Measurements from ENCODE around the gene ODAD3. TPM values are rescaled to one million over a fixed set of nuclear protein-coding genes. Genes with fewer than 3 reads are reported as not detected.

Gene ODAD3
- total RNA-seq, 1 experiment from 2014 or later = 0.52 TPM

DNA sequence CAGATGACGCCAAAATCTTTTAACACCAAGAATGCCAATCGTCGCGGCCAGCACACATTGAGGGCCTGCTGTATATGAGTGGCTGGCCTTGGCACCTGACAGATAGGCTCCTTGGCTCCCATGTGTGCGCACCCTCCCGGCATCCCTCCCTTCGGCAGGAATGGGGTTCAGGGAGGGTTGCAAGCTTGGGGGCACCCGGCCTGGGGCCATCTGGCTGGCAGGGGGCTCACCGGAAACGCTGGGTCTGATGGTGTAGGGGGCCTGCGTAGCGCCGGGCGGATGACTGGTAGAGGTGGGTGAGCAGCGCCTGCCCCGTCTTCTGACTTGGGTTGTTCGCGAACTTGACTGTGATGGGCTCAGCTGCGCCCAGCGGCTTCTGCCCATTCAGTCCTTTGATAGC, 22.9 kb upstream of the ODAD3 start:
- no peaks in the 10 kb centered on the region for H3K9me2 ChIP-seq (ENCODE audit: insufficient read depth)
- no peaks in the 10 kb centered on the region for H3K79me2 ChIP-seq (ENCODE audit: insufficient read depth, low read length)
- no peak overlapping the region for H3K27ac ChIP-seq (ENCODE audit: low read depth, low read length)
- DNase-seq (ENCODE audit: low read depth, low spot score) = no peak
- ChIA-PET RAD21 (ENCODE audit: low non-redundant PET in 1 of 2, low total read pairs in 2 of 2, uncharacterized antibody in 2 of 2, unreplicated experiment in 2 of 2) (no interaction called here), POLR2A (no interaction called here), CTCF (no interaction called here)
- no peaks in the 10 kb centered on the region for H3K4me1 ChIP-seq (ENCODE audit: control insufficient read depth in 1 of 2, insufficient read depth in 2 of 2, low read length in 2 of 2)
- TF ChIP-seq SIN3A (IDR thresholded peaks at IDR 0.05; ENCODE audit: low read depth) (no peak), SP1 (IDR thresholded peaks at IDR 0.05; ENCODE audit: low read depth) (no peak), RAD21 (IDR thresholded peaks at IDR 0.05; ENCODE audit: low read depth) (no peak), TCF7L2 (IDR thresholded peaks at IDR 0.05; ENCODE audit: borderline replicate concordance, extremely low read depth, insufficient read depth, insufficient read length) (no peak), SRF (IDR thresholded peaks at IDR 0.05; ENCODE audit: low read depth) (no peak), ZNF274 (IDR thresholded peaks at IDR 0.05; ENCODE audit: low read depth, low read length) (no peak), JUND (IDR thresholded peaks at IDR 0.05) (no peak), POLR2AphosphoS5 (IDR thresholded peaks at IDR 0.05; ENCODE audit: low read depth, low read length) (no peak), ZFX (IDR thresholded peaks at IDR 0.05) (no peak), ELF1 (IDR thresholded peaks at IDR 0.05; ENCODE audit: borderline replicate concordance, low read depth) (no peak), FOSL1 (IDR thresholded peaks at IDR 0.05; ENCODE audit: low read depth) (no peak), EZH2 (IDR thresholded peaks at IDR 0.05) (no peak)
- TF ChIP-seq, protein P1, sequence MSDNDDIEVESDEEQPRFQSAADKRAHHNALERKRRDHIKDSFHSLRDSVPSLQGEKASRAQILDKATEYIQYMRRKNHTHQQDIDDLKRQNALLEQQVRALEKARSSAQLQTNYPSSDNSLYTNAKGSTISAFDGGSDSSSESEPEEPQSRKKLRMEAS (IDR thresholded peaks at IDR 0.05) = no peak
- TF ChIP-seq, protein P2, sequence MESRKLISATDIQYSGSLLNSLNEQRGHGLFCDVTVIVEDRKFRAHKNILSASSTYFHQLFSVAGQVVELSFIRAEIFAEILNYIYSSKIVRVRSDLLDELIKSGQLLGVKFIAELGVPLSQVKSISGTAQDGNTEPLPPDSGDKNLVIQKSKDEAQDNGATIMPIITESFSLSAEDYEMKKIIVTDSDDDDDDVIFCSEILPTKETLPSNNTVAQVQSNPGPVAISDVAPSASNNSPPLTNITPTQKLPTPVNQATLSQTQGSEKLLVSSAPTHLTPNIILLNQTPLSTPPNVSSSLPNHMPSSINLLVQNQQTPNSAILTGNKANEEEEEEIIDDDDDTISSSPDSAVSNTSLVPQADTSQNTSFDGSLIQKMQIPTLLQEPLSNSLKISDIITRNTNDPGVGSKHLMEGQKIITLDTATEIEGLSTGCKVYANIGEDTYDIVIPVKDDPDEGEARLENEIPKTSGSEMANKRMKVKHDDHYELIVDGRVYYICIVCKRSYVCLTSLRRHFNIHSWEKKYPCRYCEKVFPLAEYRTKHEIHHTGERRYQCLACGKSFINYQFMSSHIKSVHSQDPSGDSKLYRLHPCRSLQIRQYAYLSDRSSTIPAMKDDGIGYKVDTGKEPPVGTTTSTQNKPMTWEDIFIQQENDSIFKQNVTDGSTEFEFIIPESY (IDR thresholded peaks at IDR 0.05; ENCODE audit: extremely low read depth, insufficient replicate concordance, low read length) = no peak
- TF ChIP-seq, protein P3, sequence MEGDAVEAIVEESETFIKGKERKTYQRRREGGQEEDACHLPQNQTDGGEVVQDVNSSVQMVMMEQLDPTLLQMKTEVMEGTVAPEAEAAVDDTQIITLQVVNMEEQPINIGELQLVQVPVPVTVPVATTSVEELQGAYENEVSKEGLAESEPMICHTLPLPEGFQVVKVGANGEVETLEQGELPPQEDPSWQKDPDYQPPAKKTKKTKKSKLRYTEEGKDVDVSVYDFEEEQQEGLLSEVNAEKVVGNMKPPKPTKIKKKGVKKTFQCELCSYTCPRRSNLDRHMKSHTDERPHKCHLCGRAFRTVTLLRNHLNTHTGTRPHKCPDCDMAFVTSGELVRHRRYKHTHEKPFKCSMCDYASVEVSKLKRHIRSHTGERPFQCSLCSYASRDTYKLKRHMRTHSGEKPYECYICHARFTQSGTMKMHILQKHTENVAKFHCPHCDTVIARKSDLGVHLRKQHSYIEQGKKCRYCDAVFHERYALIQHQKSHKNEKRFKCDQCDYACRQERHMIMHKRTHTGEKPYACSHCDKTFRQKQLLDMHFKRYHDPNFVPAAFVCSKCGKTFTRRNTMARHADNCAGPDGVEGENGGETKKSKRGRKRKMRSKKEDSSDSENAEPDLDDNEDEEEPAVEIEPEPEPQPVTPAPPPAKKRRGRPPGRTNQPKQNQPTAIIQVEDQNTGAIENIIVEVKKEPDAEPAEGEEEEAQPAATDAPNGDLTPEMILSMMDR (IDR thresholded peaks at IDR 0.05 in 2 of 3, conservative IDR thresholded peaks at IDR 0.05 in 1 of 3; ENCODE audit: borderline replicate concordance in 1 of 3, insufficient read depth in 1 of 3, low read depth in 2 of 3, low read length in 2 of 3) = no peak
- intact Hi-C loops (cut with micrococcal nuclease) = no loop called here
- no peaks in the 10 kb centered on the region for H3K36me3 ChIP-seq (ENCODE audit: control insufficient read depth in 1 of 2, insufficient read depth in 2 of 2, low read length in 2 of 2)
- H3K4me3 ChIP-seq (replicated peaks in 1 of 2; ENCODE audit: low read depth in 1 of 2, low read length in 2 of 2) = no peak overlapping the region
- no peak overlapping the region for H3K9ac ChIP-seq (ENCODE audit: low read length)
- no peaks in the 10 kb centered on the region for H3K9me3 ChIP-seq (ENCODE audit: control insufficient read depth in 1 of 2, insufficient read depth in 1 of 2, low read depth in 1 of 2, low read length in 2 of 2)
- H3K4me2 ChIP-seq (ENCODE audit: low read length) = no peak overlapping the region
- no peak overlapping the region for H2AFZ ChIP-seq (ENCODE audit: low read depth, low read length, poor library complexity, severe bottlenecking)
- no peak for ATAC-seq
- H3K27me3 ChIP-seq (ENCODE audit: insufficient read depth, low read length) = no peaks in the 10 kb centered on the region
- no peaks in the 10 kb centered on the region for H4K20me1 ChIP-seq (ENCODE audit: insufficient read depth)
- no TSS peak for BruUV-seq (replicated peaks)
